Activated naive CD8-positive, alpha-beta T cell treated with anti-CD3 and anti-CD28 coated beads for 36 hours (primary cell): Measurements from ENCODE around the gene ABLIM2. TPM values are rescaled to one million over a fixed set of nuclear protein-coding genes. Genes with fewer than 3 reads are reported as not detected.

Experiments
- DNase-seq: peaks from one replicate; pipeline ENCODE4 v3.0.0; 2021
- H3K27ac Mint-ChIP-seq: one replicate; pipeline ENCODE4 v1.8.0; 2022; ENCODE audit warnings: mild to moderate bottlenecking, moderate library complexity, mixed read lengths
- H3K27me3 Mint-ChIP-seq: one replicate; pipeline ENCODE4 v1.8.0; 2022; ENCODE audit warnings: mild to moderate bottlenecking, mixed read lengths
- H3K36me3 Mint-ChIP-seq: one replicate; pipeline ENCODE4 v1.8.0; 2021; ENCODE audit warnings: mild to moderate bottlenecking, mixed read lengths
- H3K4me1 Mint-ChIP-seq: one replicate; pipeline ENCODE4 v1.8.0; 2021; ENCODE audit warnings: mixed read lengths
- H3K4me3 Mint-ChIP-seq: one replicate; pipeline ENCODE4 v1.8.0; 2022; ENCODE audit warnings: mild to moderate bottlenecking, moderate library complexity, mixed read lengths
- H3K9me3 Mint-ChIP-seq: one replicate; pipeline ENCODE4 v1.8.0; 2022; ENCODE audit warnings: mixed read lengths
- total RNA-seq, 2 experiments: library from RNA; stranded (reverse); gene quantifications; one replicate each; pipeline ENCODE4 v1.2.3, GENCODE V29; 2021

Gene ABLIM2
- total RNA-seq, 2 experiments from 2014 or later = 0.41 to 0.62 TPM

DNA sequence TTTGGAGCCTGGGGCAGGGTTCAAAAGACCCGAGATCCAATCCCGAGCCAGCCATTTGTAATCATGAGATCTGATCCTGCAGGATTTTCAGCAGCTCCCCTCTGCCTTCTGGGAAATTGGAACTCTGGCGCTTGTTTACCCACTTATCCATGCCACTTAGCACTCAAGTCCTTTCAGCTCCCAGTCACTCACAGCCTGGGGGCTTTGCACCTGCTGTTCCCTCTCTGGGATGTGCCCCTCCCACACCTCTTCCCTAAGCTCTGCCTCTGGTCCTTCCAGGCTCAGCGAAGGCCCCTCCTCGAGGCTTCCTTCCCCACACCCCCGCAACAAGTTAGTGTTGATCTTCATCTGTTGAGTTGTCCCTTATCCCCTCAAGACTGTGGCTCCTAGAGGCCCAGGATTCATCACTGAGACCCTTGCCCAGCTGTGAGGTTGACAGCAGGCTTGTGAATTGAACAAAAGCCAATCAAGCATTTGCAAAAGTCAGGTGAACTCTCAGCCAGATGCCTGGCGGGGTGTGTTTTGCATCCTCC is 119.8 kb downstream of the ABLIM2 start:
- H3K9me3 Mint-ChIP-seq = no peaks in the 10 kb centered on the region
- H3K4me1 Mint-ChIP-seq = peaks cover 10% of the 10 kb centered on the region
- no peaks in the 10 kb centered on the region for H3K36me3 Mint-ChIP-seq

DNA sequence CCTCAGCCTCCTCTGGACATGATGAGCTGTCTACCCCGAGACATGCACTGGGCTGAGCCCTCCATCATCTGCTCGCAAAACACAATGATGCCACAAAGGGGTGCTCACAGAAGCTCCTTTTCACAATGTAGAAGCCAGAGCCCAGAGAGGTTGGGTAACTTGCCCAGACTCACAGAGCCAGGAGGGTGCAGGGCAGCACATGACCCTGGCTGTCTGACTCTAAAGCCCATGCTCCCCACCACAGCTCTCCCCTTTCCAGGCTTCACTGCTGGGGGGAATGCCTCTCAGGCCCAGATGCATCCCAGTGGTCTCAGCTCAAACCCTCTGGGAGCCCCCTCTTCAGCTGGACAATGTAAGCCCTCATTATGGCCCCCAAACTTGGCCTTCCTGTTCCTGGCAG is 120.5 kb downstream of the ABLIM2 start:
- peaks cover 10% of the 10 kb centered on the region for H3K4me1 Mint-ChIP-seq
- peak overlapping the region; percentile 21 for H3K27ac Mint-ChIP-seq
- no peaks in the 10 kb centered on the region for H3K36me3 Mint-ChIP-seq
- H3K4me3 Mint-ChIP-seq = no peak overlapping the region
- DNase-seq = no peak
- H3K27me3 Mint-ChIP-seq = peaks cover 23% of the 10 kb centered on the region
- H3K9me3 Mint-ChIP-seq = no peaks in the 10 kb centered on the region

More for the DNA sequence above, 119.8 kb downstream of the ABLIM2 start:
- DNase-seq = no peak
- peaks cover 22% of the 10 kb centered on the region for H3K27me3 Mint-ChIP-seq
- no peak overlapping the region for H3K27ac Mint-ChIP-seq
- H3K4me3 Mint-ChIP-seq = no peak overlapping the region

DNA sequence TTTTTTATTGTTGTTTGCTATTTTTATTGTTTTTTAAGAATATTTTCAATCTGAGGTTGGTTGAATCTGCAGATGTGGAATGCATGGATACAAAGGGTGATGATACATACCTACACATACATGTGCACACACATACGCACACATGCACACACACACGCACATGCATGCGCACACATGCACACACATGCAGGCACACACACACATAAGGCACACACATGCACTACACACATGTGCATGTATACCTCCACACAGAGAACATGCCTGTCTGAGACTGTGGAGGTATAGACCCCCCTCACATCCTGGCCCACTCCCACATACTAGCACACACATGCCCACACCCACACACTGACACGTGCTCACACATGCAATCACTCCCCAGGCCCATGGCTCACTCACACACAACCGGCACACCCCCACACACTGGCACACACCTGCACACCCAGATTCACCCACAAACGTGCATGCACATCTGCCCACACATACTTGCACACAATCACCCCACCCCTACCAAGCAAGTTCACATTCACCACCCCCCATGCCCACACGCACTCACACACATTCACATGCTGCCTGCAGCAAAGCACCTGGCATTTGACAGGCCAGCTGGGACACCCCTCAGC is 121.4 kb downstream of the ABLIM2 start:
- H3K4me3 Mint-ChIP-seq = no peak overlapping the region
- DNase-seq = no peak
- no peaks in the 10 kb centered on the region for H3K36me3 Mint-ChIP-seq
- H3K9me3 Mint-ChIP-seq = no peaks in the 10 kb centered on the region
- peaks cover 10% of the 10 kb centered on the region for H3K4me1 Mint-ChIP-seq
- peaks cover 23% of the 10 kb centered on the region for H3K27me3 Mint-ChIP-seq
- H3K27ac Mint-ChIP-seq = no peak overlapping the region

DNA sequence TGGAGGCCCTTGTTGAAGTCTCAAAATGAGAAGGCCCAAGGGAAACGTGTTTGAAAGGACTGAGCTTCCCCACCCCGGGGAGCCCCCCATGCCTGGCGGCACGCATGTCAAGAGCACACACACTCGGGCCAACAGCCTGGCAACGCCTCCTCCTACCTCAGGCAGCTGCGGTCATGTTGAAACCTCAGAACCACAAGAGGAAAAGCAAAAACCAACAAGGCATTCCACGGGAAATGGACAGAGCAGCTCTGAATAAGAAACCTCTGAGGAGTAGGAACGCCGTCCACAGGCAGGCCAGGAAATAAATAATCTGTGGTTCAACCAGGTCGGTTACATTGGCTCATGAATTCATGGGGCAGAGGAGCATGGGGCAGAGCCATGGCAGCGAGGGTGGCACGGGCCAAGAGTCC is 123.2 kb downstream of the ABLIM2 start:
- Mint-ChIP-seq H3K9me3 (no peaks in the 10 kb centered on the region), H3K4me1 (peaks cover 10% of the 10 kb centered on the region), H3K27ac (no peak overlapping the region), H3K36me3 (no peaks in the 10 kb centered on the region), H3K27me3 (peaks cover 23% of the 10 kb centered on the region), H3K4me3 (no peak overlapping the region)
- peak; percentile 29 for DNase-seq

DNA sequence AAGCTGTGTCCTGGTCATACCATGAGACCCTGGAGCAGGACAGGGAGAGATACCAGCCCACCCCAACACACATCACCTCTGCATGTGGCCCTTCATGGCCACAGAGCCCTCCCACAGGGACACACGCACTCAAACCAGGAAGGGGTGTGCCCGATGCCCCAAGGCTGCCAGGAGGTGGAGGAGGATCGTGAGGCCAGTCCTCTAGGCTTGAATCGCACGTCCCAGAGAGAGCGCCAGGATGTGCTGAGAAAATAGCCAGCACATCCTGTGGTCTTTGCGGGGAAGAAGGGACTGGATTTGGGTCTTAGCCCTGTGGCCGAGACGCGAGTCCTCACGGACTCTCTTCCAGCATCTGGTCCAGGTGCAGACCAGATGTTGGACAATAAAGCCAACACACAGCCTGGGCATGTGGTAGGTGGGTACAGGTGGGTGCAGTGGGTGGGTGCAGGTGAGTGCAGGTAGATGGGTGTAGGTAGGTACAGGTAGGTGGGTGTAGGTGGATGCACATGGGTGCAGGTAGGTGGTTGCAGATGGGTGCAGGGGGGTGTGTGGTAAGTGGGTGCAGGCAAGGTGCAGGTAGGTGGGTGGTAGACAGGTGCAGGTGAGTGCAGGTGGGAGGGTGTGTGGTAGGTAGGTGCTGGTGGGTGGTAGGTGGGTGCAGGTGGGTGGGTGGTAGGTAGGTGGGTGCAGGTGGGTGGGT is 124.6 kb downstream of the ABLIM2 start:
- no peak overlapping the region for H3K4me3 Mint-ChIP-seq
- H3K27me3 Mint-ChIP-seq = peaks cover 23% of the 10 kb centered on the region
- DNase-seq = no peak
- no peak overlapping the region for H3K27ac Mint-ChIP-seq
- no peaks in the 10 kb centered on the region for H3K9me3 Mint-ChIP-seq
- H3K4me1 Mint-ChIP-seq = peaks cover 10% of the 10 kb centered on the region
- no peaks in the 10 kb centered on the region for H3K36me3 Mint-ChIP-seq

DNA sequence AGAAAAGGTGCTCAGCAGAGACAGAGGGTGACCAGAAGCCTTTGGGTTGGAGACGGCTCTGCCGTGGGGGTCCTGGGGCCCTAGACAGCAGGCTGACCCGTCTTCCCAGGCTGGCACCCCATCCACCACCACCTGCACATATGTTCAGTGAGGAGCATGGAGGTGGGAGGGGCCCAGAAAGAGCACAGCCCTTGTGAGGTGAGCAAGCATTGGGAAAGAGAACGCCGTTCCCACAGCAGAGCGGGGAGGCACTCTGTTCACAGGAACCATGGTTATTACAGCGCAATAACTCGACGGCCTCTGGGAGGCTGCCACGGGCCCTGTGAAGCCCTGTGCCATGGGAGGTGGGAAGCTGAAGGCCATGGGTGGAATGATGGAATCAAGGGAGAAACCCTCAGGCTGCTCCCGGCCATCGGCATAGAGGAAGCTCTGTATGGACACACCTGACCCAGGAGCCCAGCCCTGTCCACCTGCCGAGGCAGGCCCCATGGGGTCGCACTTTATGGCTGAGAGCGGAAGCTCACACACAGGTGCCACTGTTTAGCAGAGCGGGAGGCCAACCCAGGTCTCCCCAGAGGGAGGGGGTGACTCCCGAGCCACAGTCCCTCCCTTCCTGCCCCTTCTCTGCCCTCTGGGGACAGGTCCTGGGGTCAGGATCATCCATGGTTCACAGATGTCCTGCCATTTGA is 125.4 kb downstream of the ABLIM2 start:
- peaks cover 10% of the 10 kb centered on the region for H3K4me1 Mint-ChIP-seq
- no peaks in the 10 kb centered on the region for H3K36me3 Mint-ChIP-seq
- H3K27ac Mint-ChIP-seq = no peak overlapping the region

DNA sequence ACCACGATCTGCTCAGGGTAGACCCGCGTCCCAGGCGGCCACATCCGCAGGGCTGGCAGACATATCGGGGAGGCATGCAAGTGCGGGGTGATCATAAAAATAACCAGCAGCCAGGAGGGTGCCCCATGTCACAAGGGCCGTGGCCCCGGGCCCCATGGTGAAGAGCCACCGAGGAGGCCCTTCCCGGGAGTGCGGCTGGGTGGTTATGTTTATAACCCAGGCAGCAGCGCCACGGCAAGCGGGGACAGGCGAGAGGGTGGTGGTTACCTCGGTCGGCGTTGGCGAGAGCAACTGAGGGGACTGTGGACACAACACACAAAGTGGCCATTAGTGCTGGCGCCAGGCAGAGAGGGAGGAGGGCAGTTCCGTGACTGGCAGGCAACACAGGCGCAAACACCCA is 126.2 kb downstream of the ABLIM2 start:
- Mint-ChIP-seq H3K4me1 (peaks cover 10% of the 10 kb centered on the region), H3K4me3 (no peak overlapping the region), H3K9me3 (no peaks in the 10 kb centered on the region), H3K27ac (no peak overlapping the region), H3K27me3 (peaks cover 8% of the 10 kb centered on the region), H3K36me3 (no peaks in the 10 kb centered on the region)
- DNase-seq = no peak

More for the DNA sequence above, 125.4 kb downstream of the ABLIM2 start:
- DNase-seq = no peak
- Mint-ChIP-seq H3K9me3 (no peaks in the 10 kb centered on the region), H3K27me3 (peaks cover 15% of the 10 kb centered on the region), H3K4me3 (no peak overlapping the region)

DNA sequence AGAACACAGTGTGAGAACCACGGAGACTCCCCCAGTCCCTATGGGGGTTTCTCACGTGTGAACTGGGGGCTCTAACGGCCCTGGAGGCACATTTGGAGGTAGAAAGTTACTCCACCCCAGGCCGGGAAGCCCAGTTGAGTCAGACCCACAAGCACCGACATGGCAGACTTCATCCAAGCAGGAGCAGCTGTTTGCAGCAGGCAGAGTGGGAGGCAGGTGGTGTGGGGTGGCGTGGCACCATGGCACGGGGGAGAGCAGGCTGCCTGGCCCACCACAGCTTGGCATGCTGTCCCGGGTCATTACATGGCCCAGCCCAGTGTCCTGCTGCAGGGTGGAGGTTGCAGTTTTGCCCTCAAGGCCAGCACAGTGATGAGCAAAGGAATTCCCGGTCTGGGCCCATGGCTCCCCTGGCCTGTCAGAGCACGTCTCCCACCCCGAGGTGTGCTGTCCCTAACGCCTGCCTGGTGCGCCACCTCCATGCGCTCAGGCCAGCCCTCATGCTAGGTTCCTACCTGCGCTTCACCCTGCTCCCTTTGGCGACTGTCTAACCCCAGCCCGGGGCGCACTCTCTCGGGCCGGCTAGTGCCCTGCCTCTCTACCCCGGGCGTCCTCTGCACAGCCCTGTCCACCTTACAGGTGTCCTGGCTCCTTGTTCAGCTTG is 128.4 kb downstream of the ABLIM2 start:
- no peak for DNase-seq
- Mint-ChIP-seq H3K4me3 (no peak overlapping the region), H3K27me3 (peaks cover 5% of the 10 kb centered on the region), H3K36me3 (no peaks in the 10 kb centered on the region), H3K27ac (no peak overlapping the region), H3K4me1 (peaks cover 4% of the 10 kb centered on the region), H3K9me3 (no peaks in the 10 kb centered on the region)

DNA sequence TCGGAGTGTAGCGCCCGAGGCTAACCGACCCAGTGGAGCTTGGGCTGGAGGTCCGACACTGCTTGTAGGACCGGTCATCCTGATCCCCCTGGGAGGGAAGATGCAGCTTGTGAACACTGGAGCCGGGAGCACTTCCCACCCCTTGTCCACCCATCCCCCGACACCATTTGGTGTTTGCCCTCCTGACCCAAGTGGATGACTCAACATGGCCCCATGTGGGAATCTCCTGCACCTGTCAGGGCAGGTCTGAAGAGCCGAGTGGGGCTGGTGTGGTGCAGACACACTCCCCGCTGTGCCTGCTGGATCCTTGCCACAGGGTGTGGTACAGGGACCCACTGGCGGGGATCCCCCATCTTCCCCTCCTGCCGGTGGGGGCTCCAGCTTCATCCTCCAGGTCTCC is 128.9 kb downstream of the ABLIM2 start:
- Mint-ChIP-seq H3K4me3 (no peak overlapping the region), H3K27me3 (peaks cover 5% of the 10 kb centered on the region), H3K9me3 (no peaks in the 10 kb centered on the region), H3K27ac (no peak overlapping the region), H3K4me1 (no peaks in the 10 kb centered on the region), H3K36me3 (no peaks in the 10 kb centered on the region)
- DNase-seq = no peak

DNA sequence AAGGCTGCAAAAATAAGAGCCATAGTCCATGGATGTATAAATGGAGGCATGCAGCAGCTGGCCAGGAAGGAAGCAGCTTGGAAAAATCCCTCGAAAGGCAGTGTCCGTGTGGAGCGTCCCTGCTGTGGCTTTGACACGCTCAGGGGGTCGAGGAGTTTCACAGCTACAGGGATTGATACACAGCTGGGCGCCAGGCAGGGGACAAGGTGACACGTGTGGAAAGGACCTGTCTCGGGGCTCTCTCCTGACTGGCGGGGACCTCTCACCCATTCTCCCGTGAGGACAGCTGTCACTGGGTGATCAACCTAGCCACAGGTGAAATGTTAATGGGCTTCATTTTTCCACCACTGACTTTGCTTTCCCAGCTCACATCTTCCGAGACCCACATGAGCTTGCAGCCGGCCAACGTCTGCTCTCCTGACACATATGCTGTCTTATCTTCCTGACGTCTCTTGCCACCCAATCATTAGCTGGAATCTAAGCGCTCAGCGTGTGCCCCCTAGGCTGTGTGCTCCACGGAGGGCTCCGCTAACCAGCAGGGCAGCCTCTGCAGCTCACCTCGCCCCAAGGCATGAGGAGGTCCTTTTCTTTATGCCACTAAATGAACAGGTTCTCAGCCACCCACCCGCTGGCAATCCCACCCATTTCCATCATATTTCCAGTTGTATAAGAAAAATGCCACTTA is 129.6 kb downstream of the ABLIM2 start:
- Mint-ChIP-seq H3K27me3 (peaks cover 4% of the 10 kb centered on the region), H3K9me3 (no peaks in the 10 kb centered on the region), H3K36me3 (no peaks in the 10 kb centered on the region), H3K4me3 (no peak overlapping the region), H3K27ac (no peak overlapping the region), H3K4me1 (no peaks in the 10 kb centered on the region)
- no peak for DNase-seq

DNA sequence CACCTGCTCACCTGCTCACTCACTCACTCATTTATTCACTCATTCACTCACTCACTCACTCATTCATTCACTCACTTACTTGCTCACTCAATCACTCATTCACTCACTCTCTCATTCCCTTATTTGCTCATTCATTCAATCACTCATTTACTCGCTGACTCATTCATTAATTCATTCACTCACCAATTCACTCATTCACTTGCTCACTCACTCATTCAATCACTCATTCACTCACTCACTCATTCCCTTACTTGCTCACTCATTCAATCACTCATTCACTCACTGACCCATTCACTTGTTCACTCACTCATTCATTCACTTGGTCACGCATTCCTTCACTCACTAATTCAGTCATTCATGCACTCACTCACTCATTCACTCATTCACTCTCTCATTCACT is 130.2 kb downstream of the ABLIM2 start:
- no peak for DNase-seq
- Mint-ChIP-seq H3K27me3 (no peaks in the 10 kb centered on the region), H3K4me1 (no peaks in the 10 kb centered on the region), H3K9me3 (no peaks in the 10 kb centered on the region), H3K27ac (no peak overlapping the region), H3K4me3 (no peak overlapping the region), H3K36me3 (no peaks in the 10 kb centered on the region)

DNA sequence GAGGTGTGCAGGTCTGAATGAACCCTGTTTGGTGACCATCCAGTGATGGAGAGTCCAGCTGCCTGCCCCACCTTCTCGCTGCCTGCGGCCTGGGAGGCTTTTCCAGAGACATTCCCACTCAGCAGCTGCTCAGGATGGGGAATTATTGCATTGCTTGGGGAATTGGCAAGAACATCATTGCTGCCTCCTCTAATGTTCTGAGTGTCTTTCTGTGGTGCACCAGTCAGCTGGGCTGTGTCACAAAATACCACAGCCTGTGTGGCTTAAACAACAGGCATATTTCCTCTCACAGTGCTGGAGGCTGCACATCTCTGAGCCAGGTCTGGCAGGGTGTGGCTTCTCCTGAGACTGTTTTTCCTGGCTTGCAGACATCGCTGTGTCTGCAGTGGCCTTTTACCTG is 132.2 kb downstream of the ABLIM2 start:
- no peaks in the 10 kb centered on the region for H3K36me3 Mint-ChIP-seq
- H3K9me3 Mint-ChIP-seq = no peaks in the 10 kb centered on the region
- DNase-seq = no peak
- H3K27ac Mint-ChIP-seq = no peak overlapping the region
- no peaks in the 10 kb centered on the region for H3K4me1 Mint-ChIP-seq
- no peaks in the 10 kb centered on the region for H3K27me3 Mint-ChIP-seq
- H3K4me3 Mint-ChIP-seq = no peak overlapping the region

DNA sequence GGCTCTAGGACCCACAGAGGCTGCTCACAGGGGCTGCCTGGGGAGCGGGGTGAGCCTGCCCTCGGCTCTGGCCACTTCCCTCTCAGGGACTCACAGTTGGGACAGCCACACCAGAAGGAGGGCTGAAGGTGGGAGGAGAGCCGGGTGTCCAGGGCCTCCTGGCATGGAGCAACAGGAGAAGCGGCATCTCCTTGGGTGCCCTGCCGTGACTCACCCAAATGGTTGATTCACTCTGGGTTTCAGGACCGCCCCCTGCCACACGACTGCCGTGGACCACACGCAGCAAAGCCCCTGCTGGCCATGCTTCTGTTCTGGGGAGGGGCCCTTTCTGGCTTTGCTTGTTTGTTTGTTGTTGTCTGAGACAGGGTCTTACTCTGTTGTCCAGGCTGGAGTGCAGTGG is 132.9 kb downstream of the ABLIM2 start:
- Mint-ChIP-seq H3K27ac (no peak overlapping the region), H3K36me3 (no peaks in the 10 kb centered on the region), H3K4me1 (no peaks in the 10 kb centered on the region), H3K9me3 (no peaks in the 10 kb centered on the region), H3K27me3 (no peaks in the 10 kb centered on the region), H3K4me3 (no peak overlapping the region)
- no peak for DNase-seq

DNA sequence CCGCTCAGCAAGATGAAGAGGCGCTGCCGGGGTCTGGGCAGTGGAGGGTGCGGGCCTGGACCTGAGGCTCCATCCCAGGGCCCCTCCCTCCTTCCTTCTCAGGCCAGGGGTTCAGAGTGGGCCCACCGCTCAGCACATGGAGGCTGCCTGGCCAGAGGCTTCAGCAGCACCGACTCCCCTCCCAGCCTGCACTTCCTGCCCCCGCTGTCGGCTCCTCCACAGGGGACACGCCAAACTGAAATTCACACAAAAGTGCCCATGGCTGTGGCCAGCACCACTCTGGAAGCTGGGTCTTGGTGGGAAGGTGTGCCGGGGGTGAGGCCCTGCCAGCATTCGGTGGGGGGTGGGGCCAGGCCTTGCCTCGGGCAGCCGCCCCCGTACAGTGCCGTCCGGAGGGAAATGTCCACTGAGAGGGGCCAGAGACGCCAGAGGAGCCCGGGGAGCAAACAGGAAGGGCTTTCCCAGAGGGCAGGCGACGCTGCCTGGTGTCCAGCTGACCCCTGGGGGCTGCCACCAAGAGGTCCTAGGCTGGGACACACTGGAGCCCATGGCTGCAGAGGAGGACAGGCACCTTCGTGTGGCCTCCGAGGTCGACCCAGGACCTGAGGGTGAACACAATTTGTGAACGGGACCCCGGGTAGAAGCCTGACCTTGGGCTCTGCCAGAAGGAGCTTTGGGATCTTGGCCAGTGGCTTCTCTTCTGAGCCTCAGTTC is 134.4 kb downstream of the ABLIM2 start:
- Mint-ChIP-seq H3K9me3 (no peaks in the 10 kb centered on the region), H3K27me3 (no peaks in the 10 kb centered on the region), H3K4me3 (no peak overlapping the region), H3K27ac (no peak overlapping the region), H3K4me1 (no peaks in the 10 kb centered on the region), H3K36me3 (no peaks in the 10 kb centered on the region)
- no peak for DNase-seq
